Measurements from ENCODE around the gene PLD3.

DNA sequence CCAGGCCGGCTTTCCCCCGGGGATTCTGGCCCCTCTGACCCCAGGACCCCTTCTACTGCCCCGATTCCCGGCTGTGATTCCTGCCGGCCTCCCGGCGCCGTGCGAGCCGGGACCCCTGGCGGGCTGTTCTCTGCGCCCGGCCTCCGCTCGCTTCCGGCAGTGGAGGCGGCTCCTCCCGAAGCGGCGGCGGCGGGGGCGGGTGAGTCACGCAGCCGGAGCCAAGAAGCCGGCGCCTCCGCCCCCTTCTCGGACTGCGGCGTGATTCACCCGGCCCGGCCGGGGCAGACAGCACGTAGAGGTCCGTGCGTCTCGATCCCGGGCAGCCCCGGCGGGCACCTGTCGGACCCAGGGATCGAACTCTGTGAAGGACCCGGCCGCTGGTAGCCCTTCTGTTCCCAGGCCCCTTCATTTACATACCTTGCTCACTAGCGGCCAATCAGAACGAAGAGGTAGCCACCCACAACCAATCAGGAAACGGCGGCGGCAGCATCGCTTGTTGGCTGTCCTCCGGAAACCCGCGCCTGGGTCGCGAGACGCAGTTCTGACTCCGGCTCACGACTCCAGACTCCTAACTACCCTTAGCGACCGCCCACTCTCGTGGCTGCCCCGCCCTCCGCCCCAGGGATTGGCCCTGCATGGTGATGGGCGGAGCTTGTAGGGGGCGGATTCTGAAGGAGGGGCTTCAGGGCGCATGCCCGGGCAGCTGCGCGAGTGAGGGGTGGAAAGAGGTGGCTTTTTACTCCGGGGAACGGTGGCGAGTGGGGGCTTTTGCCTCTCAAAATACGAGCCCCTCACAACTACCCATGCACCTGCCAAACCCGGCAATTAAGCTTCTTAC is 77.2 kb downstream of the PLD3 start, which contains the start of gene SERTAD1:
- peak; percentile 93 for TF ChIP-seq CTCF (IDR thresholded peaks at IDR 0.05)
- TF ChIP-seq ZFX (IDR thresholded peaks at IDR 0.05; ENCODE audit: borderline replicate concordance), result no peak

All from 22Rv1 (cell line).